ENCODE measurements around the gene FAM221B.

- no peak for TF ChIP-seq SMC3 (IDR thresholded peaks at IDR 0.05; ENCODE audit: low read depth, low read length)
- no peak for TF ChIP-seq USF2 (IDR thresholded peaks at IDR 0.05; ENCODE audit: low read depth, low read length)
- no peak for TF ChIP-seq MAFK (IDR thresholded peaks at IDR 0.05; ENCODE audit: low read depth, low read length)
- no peak for TF ChIP-seq POLR2A (IDR thresholded peaks at IDR 0.05; ENCODE audit: low read depth, low read length)
- no peak for TF ChIP-seq RFX5 (IDR thresholded peaks at IDR 0.05; ENCODE audit: low read depth, low read length)
- TF ChIP-seq CTCF (conservative IDR thresholded peaks at IDR 0.05; ENCODE audit: low read depth, low read length) = no peak
- no peak for TF ChIP-seq FOS (IDR thresholded peaks at IDR 0.05; ENCODE audit: low read depth, low read length)
- TF ChIP-seq BHLHE40 (IDR thresholded peaks at IDR 0.05; ENCODE audit: low read depth, low read length) = no peak
- no peak for TF ChIP-seq RCOR1 (IDR thresholded peaks at IDR 0.05; ENCODE audit: insufficient replicate concordance, low read length)
Observed at GRCh38 chr9:35835766-35836165, 7.2 kb upstream of the FAM221B start.
